ENCODE data around the gene SLC41A2. TPM values are rescaled to one million over a fixed set of nuclear protein-coding genes. Genes with fewer than 3 reads are reported as not detected.

Gene SLC41A2
- total RNA-seq, 1 experiment from 2014 or later: 4.3 TPM

DNA sequence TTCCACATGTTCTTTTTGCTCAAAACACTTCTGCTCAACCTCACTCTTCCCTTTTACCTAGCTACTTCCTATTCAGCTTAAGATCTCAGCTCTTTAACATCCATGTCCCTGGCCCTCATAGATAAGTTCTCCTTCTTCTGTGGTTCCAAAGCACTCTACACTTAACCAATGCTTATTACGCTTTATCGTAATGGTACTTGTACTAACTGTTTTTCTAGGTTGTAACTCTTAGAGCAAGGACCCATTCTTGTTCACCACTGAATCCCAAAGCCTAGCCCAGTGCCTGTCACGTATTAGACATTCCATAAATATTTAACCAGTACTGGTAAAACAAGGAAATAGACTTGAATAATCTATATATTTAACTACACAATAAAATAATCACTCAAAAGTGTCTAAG lies 5.3 kb downstream of the SLC41A2 start:
- no peak overlapping the region for H3K4ac ChIP-seq (ENCODE audit: low read depth, low read length)
- no peak overlapping the region for H3K9ac ChIP-seq (ENCODE audit: extremely low read depth, insufficient read length, low read length)
- H3K23ac ChIP-seq (ENCODE audit: insufficient read length, low read depth, low read length): no peak overlapping the region
- no peaks in the 10 kb centered on the region for H3K9me3 ChIP-seq (ENCODE audit: control insufficient read depth, low read depth, low read length)
- H3K79me1 ChIP-seq (ENCODE audit: insufficient read depth, low read depth, low read length, poor library complexity, severe bottlenecking): no peaks in the 10 kb centered on the region
- H3K36me3 Mint-ChIP-seq (ENCODE audit: insufficient read depth in 1 of 3, low read depth in 3 of 3): no peaks in the 10 kb centered on the region
- no CpG with 5 or more reads among the region's 3 CpGs for WGBS (ENCODE audit: extremely low coverage, insufficient read length, low lambda C conversion rate)
- DNase-seq: no peak
- H2BK15ac ChIP-seq (ENCODE audit: low read depth, low read length): no peak overlapping the region
- no peak overlapping the region for H3K27ac Mint-ChIP-seq
- no peak overlapping the region for H2AFZ ChIP-seq (ENCODE audit: low read length)
- no peaks in the 10 kb centered on the region for H3K4me1 ChIP-seq (ENCODE audit: insufficient read depth, low read length)
- TF ChIP-seq, protein P1, sequence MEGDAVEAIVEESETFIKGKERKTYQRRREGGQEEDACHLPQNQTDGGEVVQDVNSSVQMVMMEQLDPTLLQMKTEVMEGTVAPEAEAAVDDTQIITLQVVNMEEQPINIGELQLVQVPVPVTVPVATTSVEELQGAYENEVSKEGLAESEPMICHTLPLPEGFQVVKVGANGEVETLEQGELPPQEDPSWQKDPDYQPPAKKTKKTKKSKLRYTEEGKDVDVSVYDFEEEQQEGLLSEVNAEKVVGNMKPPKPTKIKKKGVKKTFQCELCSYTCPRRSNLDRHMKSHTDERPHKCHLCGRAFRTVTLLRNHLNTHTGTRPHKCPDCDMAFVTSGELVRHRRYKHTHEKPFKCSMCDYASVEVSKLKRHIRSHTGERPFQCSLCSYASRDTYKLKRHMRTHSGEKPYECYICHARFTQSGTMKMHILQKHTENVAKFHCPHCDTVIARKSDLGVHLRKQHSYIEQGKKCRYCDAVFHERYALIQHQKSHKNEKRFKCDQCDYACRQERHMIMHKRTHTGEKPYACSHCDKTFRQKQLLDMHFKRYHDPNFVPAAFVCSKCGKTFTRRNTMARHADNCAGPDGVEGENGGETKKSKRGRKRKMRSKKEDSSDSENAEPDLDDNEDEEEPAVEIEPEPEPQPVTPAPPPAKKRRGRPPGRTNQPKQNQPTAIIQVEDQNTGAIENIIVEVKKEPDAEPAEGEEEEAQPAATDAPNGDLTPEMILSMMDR (conservative IDR thresholded peaks at IDR 0.05): no peak
- H3K4me1 Mint-ChIP-seq: peaks cover 3 to 5% of the 10 kb centered on the region in 2 experiments; a peak in 2 of 4 replicates
- H3K23me2 ChIP-seq (ENCODE audit: insufficient read length, low read depth, low read length, poor library complexity, severe bottlenecking): no peaks in the 10 kb centered on the region
- H4K8ac ChIP-seq (replicated peaks; ENCODE audit: insufficient read length, low read depth, low read length): no peak overlapping the region
- no peaks in the 10 kb centered on the region for H4K20me1 ChIP-seq (ENCODE audit: control insufficient read depth, insufficient read depth, insufficient read length)
- no peak overlapping the region for H3K14ac ChIP-seq (ENCODE audit: insufficient read depth, low read length)
- H3K79me2 ChIP-seq (ENCODE audit: insufficient read depth, low read length): no peaks in the 10 kb centered on the region
- H3K9me3 Mint-ChIP-seq: no peaks in the 10 kb centered on the region; a peak in 1 of 5 replicates
- no peak overlapping the region for H2BK5ac ChIP-seq (ENCODE audit: insufficient read length, low read length)
- no peak overlapping the region for H3K4me3 Mint-ChIP-seq
- no peak overlapping the region for H3K4me2 ChIP-seq (ENCODE audit: insufficient read depth, insufficient read length, low read length)
- peaks cover 2% of the 10 kb centered on the region; the same call in 1 of the 2 replicates for H3K27me3 ChIP-seq (ENCODE audit: insufficient read depth, low read length)
- no peak overlapping the region for H3K18ac ChIP-seq (ENCODE audit: insufficient read length, low read depth, low read length)
- no peak overlapping the region for H4K91ac ChIP-seq (ENCODE audit: insufficient read length, low read depth, low read length)
- H3K27ac ChIP-seq (ENCODE audit: insufficient read length, low read depth, low read length): no peak overlapping the region
- H4K5ac ChIP-seq (ENCODE audit: insufficient read length, low read depth, low read length): no peak overlapping the region
- no peak overlapping the region for H2BK20ac ChIP-seq (ENCODE audit: low read depth, low read length, poor library complexity, severe bottlenecking)
- no peak overlapping the region for H2BK12ac ChIP-seq (ENCODE audit: insufficient read length, low read depth, low read length)
- H2BK120ac ChIP-seq (ENCODE audit: low read depth, low read length, poor library complexity, severe bottlenecking): no peak overlapping the region
- H2AK5ac ChIP-seq (ENCODE audit: insufficient read length, low read length): no peak overlapping the region
- H3K27me3 Mint-ChIP-seq (ENCODE audit: low read depth): peaks cover 24% of the 10 kb centered on the region
- H3K56ac ChIP-seq (ENCODE audit: insufficient read length, low read depth, low read length): no peak overlapping the region
- no peak overlapping the region for H3T11ph ChIP-seq (ENCODE audit: low read length)
